Measurements from ENCODE around the gene DHRS13. TPM values are rescaled to one million over a fixed set of nuclear protein-coding genes. Genes with fewer than 3 reads are reported as not detected.

DHRS13 gene
- total RNA-seq = 3.8 TPM
- long read RNA-seq, transcript DHRS13-201 (5 exons, 1,921 nt) = major isoform, 10 of 13 reads
- long read RNA-seq, partial matches to known transcripts = 0 of 13 reads
- long read RNA-seq, other reads (novel, unspliced or antisense) = 0 of 13 reads

GRCh38 chr17:28902819-28903545 is at the start of gene DHRS13:
Gene DHRS13, minus strand, starts transcription at chr17:28903079. Its CDS starts 135 bp downstream, at chr17:28902944.
- intact Hi-C loops (cut with micrococcal nuclease) = no loop called here
- peak; percentile 94 for ATAC-seq
- DNase-seq = peak; percentile 96

- ATAC-seq = peak; percentile 81
- intact Hi-C loops (cut with micrococcal nuclease) = no loop called here
- peak; percentile 95 for DNase-seq
Measured at GRCh38 chr17:28951991-28952975, 49.4 kb upstream of the DHRS13 start.

GRCh38 chr17:28951428-28951990 is 48.6 kb upstream of the DHRS13 start, which contains the start of gene PHF12:
Gene PHF12, minus strand, starts transcription at chr17:28951518. Its CDS starts 558 bp downstream, at chr17:28950960.
- ATAC-seq (peak; percentile 85), DNase-seq (peak; percentile 100)
- intact Hi-C loops (cut with micrococcal nuclease) = no loop called here

- no peak for DNase-seq
- no peak for ATAC-seq
- intact Hi-C loops (cut with micrococcal nuclease) = no loop called here
Measured at GRCh38 chr17:28950752-28951427, 48.0 kb upstream of the DHRS13 start.

- DNase-seq (peak; percentile 64), ATAC-seq (no peak)
- intact Hi-C loops (cut with micrococcal nuclease) = no loop called here
Measured at GRCh38 chr17:28950017-28950751, 47.3 kb upstream of the DHRS13 start.

GRCh38 chr17:28949185-28950016 is 46.5 kb upstream of the DHRS13 start:
- ATAC-seq (peak; percentile 6), DNase-seq (peak; percentile 77)
- intact Hi-C loops (cut with micrococcal nuclease) = no loop called here

- ATAC-seq = no peak
- intact Hi-C loops (cut with micrococcal nuclease) = no loop called here
- DNase-seq = no peak
Measured at GRCh38 chr17:28948873-28949184, 46.0 kb upstream of the DHRS13 start.

GRCh38 chr17:28948342-28948741 is 45.5 kb upstream of the DHRS13 start:
- intact Hi-C loops (cut with micrococcal nuclease) = no loop called here
- no peak for ATAC-seq

GRCh38 chr17:28947639-28948038 is 44.8 kb upstream of the DHRS13 start:
- no peak for ATAC-seq
- intact Hi-C loops (cut with micrococcal nuclease) = no loop called here
- DNase-seq = no peak

More at GRCh38 chr17:28948342-28948741, 45.5 kb upstream of the DHRS13 start:
- no peak for DNase-seq

- intact Hi-C loops (cut with micrococcal nuclease) = no loop called here
- DNase-seq (no peak), ATAC-seq (no peak)
Measured at GRCh38 chr17:28946239-28946638, 43.4 kb upstream of the DHRS13 start.

GRCh38 chr17:28944862-28945741 is 42.2 kb upstream of the DHRS13 start:
- intact Hi-C loops (cut with micrococcal nuclease) = no loop called here
- no peak for ATAC-seq
- no peak for DNase-seq

- DNase-seq (no peak), ATAC-seq (no peak)
- intact Hi-C loops (cut with micrococcal nuclease) = no loop called here
Measured at GRCh38 chr17:28944343-28944742, 41.5 kb upstream of the DHRS13 start.

- intact Hi-C loops (cut with micrococcal nuclease) = no loop called here
- no peak for ATAC-seq
- no peak for DNase-seq
Measured at GRCh38 chr17:28942925-28943324, 40.0 kb upstream of the DHRS13 start.

- DNase-seq (no peak), ATAC-seq (no peak)
- intact Hi-C loops (cut with micrococcal nuclease) = no loop called here
Measured at GRCh38 chr17:28941251-28941650, 38.4 kb upstream of the DHRS13 start.

GRCh38 chr17:28940675-28941074 is 37.8 kb upstream of the DHRS13 start:
- peak; percentile 48 for DNase-seq
- ATAC-seq = peak; percentile 80
- intact Hi-C loops (cut with micrococcal nuclease) = no loop called here

- DNase-seq (no peak), ATAC-seq (no peak)
- intact Hi-C loops (cut with micrococcal nuclease) = no loop called here
Measured at GRCh38 chr17:28940142-28940541, 37.3 kb upstream of the DHRS13 start.

- peak; percentile 82 for ATAC-seq
- intact Hi-C loops (cut with micrococcal nuclease) = no loop called here
- DNase-seq = no peak
Measured at GRCh38 chr17:28938552-28938951, 35.7 kb upstream of the DHRS13 start.
